Testis (tissue), 3 donors: ENCODE results near the gene KLK3. TPM values are rescaled to one million over a fixed set of nuclear protein-coding genes. Genes with fewer than 3 reads are reported as not detected.

Experiments
- DNase-seq: peaks from one replicate; pipeline ENCODE4 v3.0.0-alpha.2; 2019
- H3K27ac ChIP-seq, 2 donors: fragments of 200-600 bp; sonication (generic); one replicate each; pipeline ENCODE4 v1.5.1; 2019
- H3K27me3 ChIP-seq: fragments of 200-600 bp; sonication (generic); one replicate; pipeline ENCODE4 v1.5.1; 2019
- H3K36me3 ChIP-seq: fragments of 200-600 bp; sonication (generic); one replicate; pipeline ENCODE4 v1.5.1; 2017; ENCODE audit warnings: low read depth; ENCODE audit errors: missing control alignments
- H3K4me1 ChIP-seq: fragments of 200-600 bp; sonication (generic); one replicate; pipeline ENCODE4 v1.5.1; 2019
- H3K4me3 ChIP-seq, 2 donors: fragments of 200-600 bp; sonication (generic); one replicate each; pipeline ENCODE4 v1.5.1; 2017 to 2019
- H3K9me3 ChIP-seq: fragments of 200-600 bp; sonication (generic); one replicate; pipeline ENCODE4 v1.5.1; 2017
- POLR2A ChIP-seq: fragments of 450-650 bp; IDR thresholded peaks from one replicate; pipeline ENCODE4 v1.6.1; 2017; ENCODE audit warnings: antibody characterized with exemption, mild to moderate bottlenecking, moderate library complexity
- WGBS, 2 donors: methylation state at CpG; one replicate each; pipeline ENCODE4 v1.1.5; 2018; 5-methylcytosine and 5-hydroxymethylcytosine counted together
- intact Hi-C: fragments of 100-400 bp; cut with DNase I; formaldehyde crosslinking; loops from one replicate; pipeline ENCODE4 v1.15.1; 2023; ENCODE audit warnings: low total_unique reads
- polyA plus RNA-seq: library from polyadenylated mRNA; stranded (reverse); fragments of 350-450 nt; fragmentation: Illumina TruSeq; extraction: RNeasy Lipid Tissue Mini Kit (QIAGEN cat#74804); gene quantifications from one replicate; pipeline ENCODE4 v1.2.3, GENCODE V29; 2014; ENCODE audit warnings: low read depth, low replicate concordance; ENCODE audit not compliant: insufficient read depth
- total RNA-seq, 2 donors: library from RNA; depleted of rRNA; stranded (reverse); fragments of >200 nt; gene quantifications; one replicate each; pipeline ENCODE4 v1.2.3, GENCODE V29; 2016
- TF ChIP-seq, protein P1 (sequence below), 3 experiments: fragments of 450-650 bp in 2 of 3; fragments of 200-600 bp in 1 of 3; sonication (generic) in 1 of 3; IDR thresholded peaks; one replicate each; pipeline ENCODE4 v1.5.1; 2016 to 2019; ENCODE audit warnings: antibody characterized with exemption in 3 of 3, mild to moderate bottlenecking in 2 of 3, moderate library complexity in 1 of 3

The KLK3 gene
- total and polyA plus RNA-seq, 3 donors from 2014 or later, result 0.63 to 1.3 (median 0.81) TPM

GRCh38 chr19:50857366-50857765 is 2.7 kb downstream of the KLK3 start:
- no peak for TF ChIP-seq POLR2A
- TF ChIP-seq, protein P1, sequence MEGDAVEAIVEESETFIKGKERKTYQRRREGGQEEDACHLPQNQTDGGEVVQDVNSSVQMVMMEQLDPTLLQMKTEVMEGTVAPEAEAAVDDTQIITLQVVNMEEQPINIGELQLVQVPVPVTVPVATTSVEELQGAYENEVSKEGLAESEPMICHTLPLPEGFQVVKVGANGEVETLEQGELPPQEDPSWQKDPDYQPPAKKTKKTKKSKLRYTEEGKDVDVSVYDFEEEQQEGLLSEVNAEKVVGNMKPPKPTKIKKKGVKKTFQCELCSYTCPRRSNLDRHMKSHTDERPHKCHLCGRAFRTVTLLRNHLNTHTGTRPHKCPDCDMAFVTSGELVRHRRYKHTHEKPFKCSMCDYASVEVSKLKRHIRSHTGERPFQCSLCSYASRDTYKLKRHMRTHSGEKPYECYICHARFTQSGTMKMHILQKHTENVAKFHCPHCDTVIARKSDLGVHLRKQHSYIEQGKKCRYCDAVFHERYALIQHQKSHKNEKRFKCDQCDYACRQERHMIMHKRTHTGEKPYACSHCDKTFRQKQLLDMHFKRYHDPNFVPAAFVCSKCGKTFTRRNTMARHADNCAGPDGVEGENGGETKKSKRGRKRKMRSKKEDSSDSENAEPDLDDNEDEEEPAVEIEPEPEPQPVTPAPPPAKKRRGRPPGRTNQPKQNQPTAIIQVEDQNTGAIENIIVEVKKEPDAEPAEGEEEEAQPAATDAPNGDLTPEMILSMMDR (IDR thresholded peaks at IDR 0.05), result no peak
- Histone ChIP-seq H3K4me3 (no peak overlapping the region), H3K9me3 (no peaks in the 10 kb centered on the region), H3K27ac (no peak overlapping the region), H3K36me3 (no peaks in the 10 kb centered on the region), H3K4me1 (no peaks in the 10 kb centered on the region), H3K27me3 (no peaks in the 10 kb centered on the region)
- intact Hi-C loops, result no loop called here
- WGBS, 2 donors, result 62% methylated on average over 6 of the region's 6 CpGs
- DNase-seq, result no peak

GRCh38 chr19:50858886-50859285 is 4.2 kb downstream of the KLK3 start:
- Histone ChIP-seq H3K36me3 (no peaks in the 10 kb centered on the region), H3K4me1 (no peaks in the 10 kb centered on the region), H3K4me3 (no peak overlapping the region), H3K9me3 (no peaks in the 10 kb centered on the region), H3K27me3 (no peaks in the 10 kb centered on the region), H3K27ac (no peak overlapping the region)
- intact Hi-C loops, result no loop called here
- WGBS, 2 donors, result 55 to 60% methylated on average over 6 to 7 of the region's 7 CpGs
- no peak for DNase-seq
- no peak for TF ChIP-seq POLR2A
- TF ChIP-seq, protein P1 (IDR thresholded peaks at IDR 0.05), result no peak

GRCh38 chr19:50859849-50860248 is 5.1 kb downstream of the KLK3 start:
- Histone ChIP-seq H3K27ac (no peak overlapping the region), H3K4me3 (no peak overlapping the region), H3K36me3 (no peaks in the 10 kb centered on the region), H3K27me3 (no peaks in the 10 kb centered on the region), H3K4me1 (no peaks in the 10 kb centered on the region), H3K9me3 (no peaks in the 10 kb centered on the region)
- intact Hi-C loops, result no loop called here
- WGBS, 2 donors, result 91 to 94% methylated on average over 4 of the region's 4 CpGs
- TF ChIP-seq POLR2A, result no peak
- no peak for DNase-seq

- TF ChIP-seq POLR2A, result no peak
- TF ChIP-seq, protein P1 (IDR thresholded peaks at IDR 0.05), result no peak
- Histone ChIP-seq H3K36me3 (no peaks in the 10 kb centered on the region), H3K27ac (no peak overlapping the region), H3K4me1 (no peaks in the 10 kb centered on the region), H3K9me3 (no peaks in the 10 kb centered on the region), H3K27me3 (no peaks in the 10 kb centered on the region), H3K4me3 (no peak overlapping the region)
- intact Hi-C loops, result no loop called here
- 69 to 92% methylated on average over 5 of the region's 5 CpGs for whole genome bisulfite sequencing, 2 donors
- DNase-seq, result no peak
Observed at GRCh38 chr19:50861010-50861409, 6.3 kb downstream of the KLK3 start.

DNA sequence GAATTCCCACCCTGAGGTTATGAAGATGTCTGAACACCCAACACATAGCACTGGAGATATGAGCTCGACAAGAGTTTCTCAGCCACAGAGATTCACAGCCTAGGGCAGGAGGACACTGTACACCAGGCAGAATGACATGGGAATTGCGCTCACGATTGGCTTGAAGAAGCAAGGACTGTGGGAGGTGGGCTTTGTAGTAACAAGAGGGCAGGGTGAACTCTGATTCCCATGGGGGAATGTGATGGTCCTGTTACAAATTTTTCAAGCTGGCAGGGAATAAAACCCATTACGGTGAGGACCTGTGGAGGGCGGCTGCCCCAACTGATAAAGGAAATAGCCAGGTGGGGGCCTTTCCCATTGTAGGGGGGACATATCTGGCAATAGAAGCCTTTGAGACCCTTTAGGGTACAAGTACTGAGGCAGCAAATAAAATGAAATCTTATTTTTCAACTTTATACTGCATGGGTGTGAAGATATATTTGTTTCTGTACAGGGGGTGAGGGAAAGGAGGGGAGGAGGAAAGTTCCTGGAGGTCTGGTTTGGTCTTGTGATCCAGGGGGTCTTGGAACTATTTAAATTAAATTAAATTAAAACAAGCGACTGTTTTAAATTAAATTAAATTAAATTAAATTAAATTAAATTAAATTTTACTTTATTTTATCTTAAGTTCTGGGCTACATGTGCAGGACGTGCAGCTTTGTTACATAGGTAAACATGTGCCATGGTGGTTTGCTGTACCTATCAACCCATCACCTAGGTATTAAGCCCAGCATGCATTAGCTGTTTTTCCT is 7.0 kb downstream of the KLK3 start:
- DNase-seq, result no peak
- no peaks in the 10 kb centered on the region for H3K4me1 ChIP-seq
- intact Hi-C loops, result no loop called here
- H3K27me3 ChIP-seq, result no peaks in the 10 kb centered on the region
- no peaks in the 10 kb centered on the region for H3K9me3 ChIP-seq
- no peak overlapping the region for H3K4me3 ChIP-seq
- WGBS, 2 donors, result 76 to 78% methylated on average over 7 of the region's 7 CpGs
- H3K27ac ChIP-seq, result no peak overlapping the region
- TF ChIP-seq, protein P1 (IDR thresholded peaks at IDR 0.05), result no peak
- no peak for TF ChIP-seq POLR2A
- no peaks in the 10 kb centered on the region for H3K36me3 ChIP-seq
